Measurements from ENCODE around the gene CCDC198.

GRCh38 chr14:57526942-57527341 is 33.3 kb upstream of the CCDC198 start:
- no peak for TF ChIP-seq MXI1 (conservative IDR thresholded peaks at IDR 0.05; ENCODE audit: poor library complexity, severe bottlenecking)
- TF ChIP-seq EZH2 (IDR thresholded peaks at IDR 0.05; ENCODE audit: borderline replicate concordance, insufficient read depth, low read length, poor library complexity, severe bottlenecking), result no peak
- TF ChIP-seq RAD21 (conservative IDR thresholded peaks at IDR 0.05), result no peak
- no peak for TF ChIP-seq REST (IDR thresholded peaks at IDR 0.05; ENCODE audit: borderline replicate concordance)
- no peak for TF ChIP-seq CTCF (IDR thresholded peaks at IDR 0.05; ENCODE audit: poor library complexity, severe bottlenecking)
